ENCODE results near the gene DNAJC21.
"Not testable (repeated sequence)": the region's sequence is repeated elsewhere in the genome, so short reads cannot be mapped to it uniquely, and the experiment has no call there.

GRCh38 chr5:34971655-34972054, 42.3 kb downstream of the DNAJC21 start:
- TF ChIP-seq REST (IDR thresholded peaks at IDR 0.05; ENCODE audit: insufficient replicate concordance, low read depth); CTCF (IDR thresholded peaks at IDR 0.05; ENCODE audit: insufficient read depth, low read length); POLR2AphosphoS5 (IDR thresholded peaks at IDR 0.05; ENCODE audit: low read depth): not testable (repeated sequence)

All from HL-60 (cell line).